Epithelial cell of prostate (primary cell): ENCODE results near the gene HTR3D.
"Not testable (repeated sequence)": the region's sequence is repeated elsewhere in the genome, so short reads cannot be mapped to it uniquely, and the experiment has no call there.

Experiments used
- DNase-seq: peaks from one replicate; pipeline ENCODE4 v3.0.0-alpha.2; 2011; ENCODE audit warnings: low read depth, low spot score
- H3K27ac ChIP-seq: fragments of 450-650 bp; 2 replicates; pipeline ENCODE4 v1.5.1; 2017; ENCODE audit warnings: mild to moderate bottlenecking

HTR3D gene, protein sequence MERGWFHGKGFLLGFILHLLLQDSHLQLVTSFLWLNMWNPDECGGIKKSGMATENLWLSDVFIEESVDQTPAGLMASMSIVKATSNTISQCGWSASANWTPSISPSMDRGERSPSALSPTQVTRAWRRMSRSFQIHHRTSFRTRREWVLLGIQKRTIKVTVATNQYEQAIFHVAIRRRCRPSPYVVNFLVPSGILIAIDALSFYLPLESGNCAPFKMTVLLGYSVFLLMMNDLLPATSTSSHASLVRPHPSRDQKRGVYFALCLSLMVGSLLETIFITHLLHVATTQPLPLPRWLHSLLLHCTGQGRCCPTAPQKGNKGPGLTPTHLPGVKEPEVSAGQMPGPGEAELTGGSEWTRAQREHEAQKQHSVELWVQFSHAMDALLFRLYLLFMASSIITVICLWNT

DNA sequence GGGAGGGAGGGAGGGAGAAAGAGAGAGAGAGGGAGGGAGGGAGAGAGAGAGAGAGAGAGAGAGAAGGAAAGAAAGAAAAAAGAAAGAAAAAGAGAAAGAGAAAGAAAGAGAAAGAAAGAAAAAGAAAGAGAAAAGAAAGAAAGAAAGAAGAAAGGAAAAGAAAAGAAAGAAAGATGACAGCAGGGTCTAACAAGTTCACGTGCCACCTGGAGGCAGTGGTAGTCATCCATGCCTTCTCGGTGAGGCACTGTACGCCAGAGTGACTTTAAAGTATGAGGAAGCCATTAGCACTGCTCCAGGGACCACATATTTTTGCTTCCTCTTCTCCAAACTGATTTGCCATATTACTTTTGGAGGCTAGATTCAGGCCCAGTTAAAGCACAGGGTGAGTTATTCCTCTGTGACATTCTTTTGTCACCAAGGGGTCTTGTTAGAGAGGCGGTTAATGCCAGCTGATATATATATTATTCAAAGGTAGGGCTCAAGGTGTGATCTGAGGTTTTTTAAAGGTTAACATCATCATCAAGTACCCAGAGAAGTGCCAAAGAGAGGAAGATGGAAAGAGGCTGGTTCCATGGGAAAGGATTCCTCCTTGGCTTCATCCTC, at the start of gene HTR3D:
Gene HTR3D, plus strand, starts transcription at position 556 of the 606 bp plus-strand sequence. Its CDS starts 0 bp downstream, at position 556.
- no peak for DNase-seq
- H3K27ac ChIP-seq, result no peak within 1 kb of the TSS

DNA sequence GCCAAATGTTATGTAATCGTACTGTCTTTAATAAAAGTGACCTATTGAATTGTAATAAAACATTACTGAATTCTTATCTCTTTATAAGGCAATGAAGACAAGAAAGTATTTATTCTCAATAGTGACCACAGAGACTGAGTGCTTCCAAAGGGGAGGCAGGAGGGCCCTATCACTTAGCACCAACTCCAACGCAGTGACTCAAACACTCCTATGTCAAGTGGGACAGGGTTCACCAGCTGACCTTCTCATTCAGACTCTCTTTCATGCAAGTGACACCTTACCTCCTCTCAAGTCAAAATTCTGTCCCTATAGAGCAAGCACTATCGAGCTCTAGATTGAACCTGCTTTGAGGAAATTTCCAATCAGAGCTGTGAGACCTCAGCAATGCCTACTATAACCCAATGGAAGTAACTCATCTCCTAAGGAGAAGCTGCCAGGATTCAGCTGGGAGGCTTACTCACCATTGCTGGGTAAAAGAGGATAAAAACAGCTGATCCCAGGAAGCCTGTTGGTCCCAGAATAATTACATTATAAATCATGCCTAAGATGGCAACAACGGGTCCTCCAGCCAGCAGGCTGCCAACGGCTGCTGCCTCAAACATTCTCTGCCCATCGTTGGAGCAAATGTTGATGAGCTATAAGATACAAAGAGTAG, 49.4 kb upstream of the HTR3D start:
- DNase-seq, result no peak
- no peak overlapping the region for H3K27ac ChIP-seq

- no peak overlapping the region for H3K27ac ChIP-seq
- no peak for DNase-seq
Observed at GRCh38 chr3:183984127-183984740, 47.3 kb upstream of the HTR3D start.

DNA sequence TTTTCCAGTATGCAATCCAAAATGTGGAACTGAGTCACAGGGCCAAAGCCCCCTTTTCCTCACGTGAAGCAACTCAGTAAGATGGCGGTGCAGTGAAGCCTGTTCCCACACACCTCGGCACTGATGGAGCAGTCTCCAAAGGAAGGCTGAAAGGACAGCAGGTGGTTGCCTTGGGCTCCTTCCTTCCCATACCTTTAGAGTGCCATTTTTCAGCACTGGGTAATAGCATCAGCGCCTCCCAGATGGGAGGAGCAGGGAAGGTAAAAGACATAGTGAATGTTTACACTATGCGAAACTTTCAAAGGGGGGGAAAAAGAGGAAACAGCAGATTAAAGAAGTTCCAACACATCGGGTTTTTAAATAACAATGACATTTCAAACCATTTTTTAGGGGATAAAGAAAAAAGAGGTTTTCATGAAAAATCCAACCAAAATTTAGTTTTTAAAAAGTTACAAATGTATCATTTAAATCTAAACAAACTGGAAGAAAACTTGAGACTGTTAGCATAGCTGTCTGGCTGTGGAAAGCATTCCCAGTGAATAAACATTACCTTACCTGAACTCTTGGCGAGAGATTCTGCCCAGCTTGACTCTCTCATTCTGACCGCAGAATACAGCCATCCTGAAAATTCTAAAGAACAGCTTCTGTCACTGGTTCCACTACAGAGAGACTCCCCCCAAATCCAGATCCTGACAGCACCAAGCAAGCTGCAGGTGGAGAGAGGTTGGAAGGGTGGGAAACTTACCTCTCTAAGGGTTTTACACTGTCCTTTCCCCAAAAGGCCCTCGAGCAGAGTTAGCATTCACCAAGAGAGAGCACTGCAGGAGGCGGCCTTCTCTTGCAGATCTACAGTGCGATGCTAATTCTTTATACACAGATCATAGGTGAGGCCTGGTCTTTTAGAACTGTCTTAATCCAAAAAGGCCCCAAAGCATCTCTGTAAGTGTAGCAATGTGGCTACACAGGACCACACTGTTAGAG, 46.5 kb upstream of the HTR3D start:
- H3K27ac ChIP-seq, result no peak overlapping the region
- DNase-seq, result no peak

GRCh38 chr3:183987000-183987600, 44.4 kb upstream of the HTR3D start:
- no peak overlapping the region for H3K27ac ChIP-seq
- no peak for DNase-seq

DNA sequence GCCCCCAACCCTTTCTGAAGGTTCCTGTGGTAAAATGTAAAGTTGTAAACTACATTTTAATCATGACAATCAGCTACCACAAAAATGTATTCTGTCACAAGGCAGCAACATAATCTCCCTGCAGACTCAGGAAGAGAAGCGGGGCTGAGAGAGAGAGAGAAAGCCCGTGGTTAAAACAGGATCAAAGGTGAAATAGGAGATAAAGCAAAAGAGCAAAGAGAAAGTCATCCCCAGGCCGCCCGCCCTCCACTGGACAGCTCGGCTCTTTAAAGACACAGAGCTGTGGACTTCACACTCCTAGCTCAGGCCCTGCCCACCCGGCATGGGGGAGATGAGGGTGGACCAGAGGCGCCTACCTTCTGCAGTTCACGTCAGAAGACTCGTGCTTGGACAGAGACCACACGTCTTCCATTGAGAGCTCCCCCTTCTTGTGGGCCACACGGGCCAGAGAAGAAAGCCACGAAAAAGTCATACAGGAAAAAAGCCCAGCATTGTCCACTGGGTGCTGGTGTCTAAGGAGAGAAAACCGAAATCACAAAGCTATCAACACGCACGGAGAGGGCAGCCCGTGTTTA, 43.2 kb upstream of the HTR3D start:
- no peak overlapping the region for H3K27ac ChIP-seq
- no peak for DNase-seq

DNA sequence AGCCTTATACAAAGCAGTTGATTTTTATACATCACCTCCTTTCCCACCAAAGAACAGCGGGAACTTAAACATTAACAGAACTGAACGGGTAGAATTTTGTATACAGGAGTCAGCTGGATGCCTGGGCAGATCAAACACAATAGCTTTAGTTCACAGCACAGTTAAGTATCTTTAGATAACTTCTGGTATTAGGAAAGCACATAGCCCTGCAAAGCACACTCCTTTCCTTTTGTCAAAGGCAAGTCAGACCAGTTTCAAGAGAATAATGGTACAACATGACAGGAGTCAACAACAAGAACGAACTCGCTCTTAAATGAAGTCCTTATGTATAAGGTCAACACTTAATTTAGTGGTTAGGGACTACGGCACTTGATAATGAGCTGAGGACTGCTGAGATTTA, 40.1 kb upstream of the HTR3D start:
- DNase-seq, result peak; percentile 37
- peak overlapping the region; percentile 18 for H3K27ac ChIP-seq

- no peak overlapping the region for H3K27ac ChIP-seq
Observed at GRCh38 chr3:184001761-184002160, 29.8 kb upstream of the HTR3D start.

DNA sequence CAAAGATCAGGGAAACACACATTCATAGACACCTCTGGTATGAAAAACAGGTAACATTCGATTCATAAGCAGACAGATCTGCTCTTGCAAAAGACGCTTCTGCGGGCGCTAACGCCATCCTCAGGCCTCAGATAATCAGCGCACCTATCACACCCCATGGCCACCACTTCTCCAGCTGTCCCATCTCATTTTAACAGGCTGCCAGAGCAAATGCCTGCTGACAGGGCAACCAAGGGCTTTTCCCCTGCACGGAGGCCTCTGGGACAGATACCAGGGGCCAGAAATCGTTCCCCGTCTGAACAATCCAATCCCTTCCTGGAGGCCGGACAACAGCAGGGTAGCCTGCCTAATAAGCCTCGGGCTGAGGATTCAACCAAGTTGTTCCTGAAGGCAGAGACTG, 29.1 kb upstream of the HTR3D start:
- DNase-seq, result no peak
- H3K27ac ChIP-seq, result no peak overlapping the region

More at GRCh38 chr3:184001761-184002160, 29.8 kb upstream of the HTR3D start:
- DNase-seq, result no peak

GRCh38 chr3:184003187-184003967, 28.2 kb upstream of the HTR3D start:
- DNase-seq, result no peak

DNA sequence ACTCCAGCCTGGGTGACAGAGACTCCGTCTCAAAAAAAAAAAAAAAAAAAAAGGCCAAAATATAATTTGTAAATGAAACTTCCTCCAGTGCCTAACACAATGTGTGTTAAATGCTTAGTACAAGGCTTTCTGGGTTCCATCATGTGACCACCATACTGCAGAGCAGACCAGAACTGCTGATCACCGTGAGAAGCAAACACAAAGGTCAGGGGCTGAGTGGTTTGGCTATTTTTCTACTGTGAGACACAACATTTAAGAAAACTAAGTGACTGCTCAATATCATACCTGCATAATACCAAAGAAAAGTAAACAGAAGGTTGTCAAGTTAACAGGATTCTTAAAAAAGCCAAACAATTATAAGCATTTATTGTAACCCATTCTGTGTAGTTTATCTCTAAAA, 27.1 kb upstream of the HTR3D start:
- DNase-seq, result no peak
- no peak overlapping the region for H3K27ac ChIP-seq

More at GRCh38 chr3:184003187-184003967, 28.2 kb upstream of the HTR3D start:
- H3K27ac ChIP-seq, result peak overlapping the region; percentile 44

DNA sequence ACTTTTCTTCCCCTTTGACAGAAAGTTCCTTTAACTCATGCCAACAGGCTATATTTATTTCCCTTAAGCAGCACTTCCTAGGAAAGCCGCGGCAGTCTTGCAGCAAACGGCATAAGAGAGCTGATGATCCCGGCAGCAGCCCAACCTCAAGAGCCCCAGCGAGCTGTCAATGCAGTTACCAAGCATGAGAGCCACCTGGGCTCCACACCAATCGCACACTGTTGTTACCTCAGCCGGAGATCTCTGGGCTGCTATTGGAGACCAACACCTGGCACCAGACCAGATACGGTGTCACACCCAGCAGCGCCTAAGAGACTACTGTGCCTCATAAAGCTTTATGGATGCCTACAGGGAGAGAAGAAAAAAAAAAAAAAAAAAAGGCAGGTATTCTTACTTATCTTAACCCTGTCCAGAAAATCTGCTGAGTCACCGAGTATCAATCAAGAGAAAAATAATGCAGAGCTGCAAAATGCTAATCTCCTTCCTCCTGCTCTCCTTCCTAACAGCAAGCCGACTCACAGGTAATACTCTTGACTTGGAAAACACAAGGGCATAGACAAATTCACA, 25.5 kb upstream of the HTR3D start:
- peak; percentile 97 for DNase-seq
- peak overlapping the region; percentile 68 for H3K27ac ChIP-seq

GRCh38 chr3:184007143-184007813, 24.3 kb upstream of the HTR3D start:
- DNase-seq, result not testable (repeated sequence)
- H3K27ac ChIP-seq, result peak overlapping the region; percentile 68

- DNase-seq, result no peak
- no peak overlapping the region for H3K27ac ChIP-seq
Observed at GRCh38 chr3:184008161-184008560, 23.4 kb upstream of the HTR3D start.

- no peak overlapping the region for H3K27ac ChIP-seq
- DNase-seq, result no peak
Observed at GRCh38 chr3:184011230-184011876, 20.2 kb upstream of the HTR3D start.

- no peak overlapping the region for H3K27ac ChIP-seq
- DNase-seq, result no peak
Observed at GRCh38 chr3:184011937-184012889, 19.3 kb upstream of the HTR3D start.
